MCF 10A (cell line): ENCODE measurements around the gene RBM38. TPM values are rescaled to one million over a fixed set of nuclear protein-coding genes. Genes with fewer than 3 reads are reported as not detected.

ENCODE experiments used
- BruUV-seq: library from RNA; stranded (reverse); fragments of 400-500 nt; replicated peaks from 2 replicates; lab custom pipeline; 2021; lab: Mats Ljungman, UMichigan
- CTCF ChIA-PET: fragments of 300-600 bp; sonication (Branson Sonifier 250); formaldehyde crosslinking; extraction: SDS; loops from one replicate; lab custom pipeline; 2021; ENCODE audit warnings: antibody characterized with exemption, inconsistent platforms; lab: Yijun Ruan, JAX
- POLR2A ChIA-PET: fragments of 300-600, 350-650 bp; sonication (Branson Sonifier 250); formaldehyde crosslinking; extraction: SDS; loops from one replicate; lab custom pipeline; 2020; ENCODE audit warnings: antibody characterized with exemption, inconsistent platforms; lab: Yijun Ruan, JAX
- DNase-seq: peaks from one replicate; pipeline ENCODE4 v3.0.0-alpha.2; 2018; ENCODE audit not compliant: unreplicated experiment
- H3K27ac Mint-ChIP-seq: one replicate; pipeline ENCODE4 v1.8.0; 2022; ENCODE audit warnings: mild to moderate bottlenecking, low read depth, mixed read lengths; ENCODE audit not compliant: unreplicated experiment
- H3K27me3 Mint-ChIP-seq: one replicate; pipeline ENCODE4 v1.8.0; 2022; ENCODE audit warnings: mixed read lengths; ENCODE audit not compliant: insufficient read depth, unreplicated experiment
- H3K36me3 Mint-ChIP-seq: one replicate; pipeline ENCODE4 v1.8.0; 2022; ENCODE audit warnings: mild to moderate bottlenecking, moderate library complexity, mixed read lengths; ENCODE audit not compliant: insufficient read depth, unreplicated experiment
- H3K4me1 Mint-ChIP-seq: one replicate; pipeline ENCODE4 v1.8.0; 2022; ENCODE audit warnings: mixed read lengths; ENCODE audit not compliant: insufficient read depth, unreplicated experiment
- H3K4me3 Mint-ChIP-seq: one replicate; pipeline ENCODE4 v1.8.0; 2022; ENCODE audit warnings: mild to moderate bottlenecking, moderate library complexity, mixed read lengths; ENCODE audit not compliant: unreplicated experiment
- H3K9me3 Mint-ChIP-seq: one replicate; pipeline ENCODE4 v1.8.0; 2022; ENCODE audit warnings: mixed read lengths; ENCODE audit not compliant: unreplicated experiment
- intact Hi-C: fragments of 100-400 bp; cut with micrococcal nuclease; formaldehyde crosslinking; loops from 2 replicates; pipeline ENCODE4 v1.14.1; 2022
- total RNA-seq: library from RNA; stranded (reverse); gene quantifications from 2 replicates; pipeline ENCODE4 v1.2.3, GENCODE V29; 2022
- TF ChIP-seq, protein P1 (sequence below): fragments of 200-600 bp; IDR thresholded peaks from one replicate; pipeline ENCODE4 v1.8.0; 2022; ENCODE audit warnings: antibody characterized with exemption, mild to moderate bottlenecking; ENCODE audit not compliant: unreplicated experiment

The RBM38 gene
- total RNA-seq, 1 experiment from 2014 or later: 5.1 TPM

- CTCF ChIA-PET: interaction anchor here (0.5 to 2.7 kb wide), 6 partner anchors 9 to 1606 kb away, joined by 3 to 18 read pairs (median 4); no protein-coding TSS in a partner anchor
- no peak overlapping the region for H3K4me3 Mint-ChIP-seq
- peaks cover 95% of the 10 kb centered on the region for H3K36me3 Mint-ChIP-seq
These were observed 20.9 kb upstream of the RBM38 start for GRCh38 chr20:57370316-57370715.

GRCh38 chr20:57371363-57371762 is 19.8 kb upstream of the RBM38 start:
- ChIA-PET CTCF (interaction anchor here (0.5 to 2.7 kb wide), 2 partner anchors 10 to 1092 kb away, joined by 4 to 18 read pairs; no protein-coding TSS in a partner anchor), POLR2A (interaction anchor here (0.6 kb wide), 1 partner anchor 100 kb away, joined by 4 read pairs; no protein-coding TSS in a partner anchor)
- intact Hi-C loops: no loop called here
- no peaks in the 10 kb centered on the region for H3K4me1 Mint-ChIP-seq
- H3K27ac Mint-ChIP-seq: no peak overlapping the region
- TF ChIP-seq, protein P1, sequence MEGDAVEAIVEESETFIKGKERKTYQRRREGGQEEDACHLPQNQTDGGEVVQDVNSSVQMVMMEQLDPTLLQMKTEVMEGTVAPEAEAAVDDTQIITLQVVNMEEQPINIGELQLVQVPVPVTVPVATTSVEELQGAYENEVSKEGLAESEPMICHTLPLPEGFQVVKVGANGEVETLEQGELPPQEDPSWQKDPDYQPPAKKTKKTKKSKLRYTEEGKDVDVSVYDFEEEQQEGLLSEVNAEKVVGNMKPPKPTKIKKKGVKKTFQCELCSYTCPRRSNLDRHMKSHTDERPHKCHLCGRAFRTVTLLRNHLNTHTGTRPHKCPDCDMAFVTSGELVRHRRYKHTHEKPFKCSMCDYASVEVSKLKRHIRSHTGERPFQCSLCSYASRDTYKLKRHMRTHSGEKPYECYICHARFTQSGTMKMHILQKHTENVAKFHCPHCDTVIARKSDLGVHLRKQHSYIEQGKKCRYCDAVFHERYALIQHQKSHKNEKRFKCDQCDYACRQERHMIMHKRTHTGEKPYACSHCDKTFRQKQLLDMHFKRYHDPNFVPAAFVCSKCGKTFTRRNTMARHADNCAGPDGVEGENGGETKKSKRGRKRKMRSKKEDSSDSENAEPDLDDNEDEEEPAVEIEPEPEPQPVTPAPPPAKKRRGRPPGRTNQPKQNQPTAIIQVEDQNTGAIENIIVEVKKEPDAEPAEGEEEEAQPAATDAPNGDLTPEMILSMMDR: no peak
- peaks cover 95% of the 10 kb centered on the region for H3K36me3 Mint-ChIP-seq
- H3K9me3 Mint-ChIP-seq: no peaks in the 10 kb centered on the region
- no TSS peak for BruUV-seq
- no peak for DNase-seq
- no peaks in the 10 kb centered on the region for H3K27me3 Mint-ChIP-seq
- H3K4me3 Mint-ChIP-seq: no peak overlapping the region

More at GRCh38 chr20:57370316-57370715, 20.9 kb upstream of the RBM38 start:
- BruUV-seq: no TSS peak
- Mint-ChIP-seq H3K4me1 (no peaks in the 10 kb centered on the region), H3K27me3 (no peaks in the 10 kb centered on the region), H3K9me3 (no peaks in the 10 kb centered on the region), H3K27ac (peak overlapping the region; percentile 67)
- DNase-seq: no peak
- intact Hi-C loops: no loop called here
- POLR2A ChIA-PET: no interaction called here
- TF ChIP-seq, protein P1: no peak

DNA sequence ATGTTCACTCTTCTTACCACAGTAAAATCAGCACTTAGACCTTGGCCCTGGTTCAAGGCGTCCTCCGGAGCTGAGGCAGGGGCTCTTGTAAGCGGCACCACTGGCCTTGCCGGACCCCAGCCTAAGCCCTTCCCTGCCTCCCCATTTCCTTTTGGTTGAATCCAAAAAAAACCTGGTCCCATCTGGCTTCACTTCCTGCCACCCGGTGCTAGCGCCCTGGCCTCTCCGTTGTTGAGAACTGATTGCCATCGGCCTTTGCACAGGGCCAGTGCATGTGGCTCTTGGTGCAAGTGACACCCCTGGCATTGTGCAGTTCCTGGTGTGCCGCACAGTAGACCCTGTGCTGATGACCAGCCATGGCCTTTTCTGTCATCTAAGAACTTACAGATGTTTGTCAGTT is 19.0 kb upstream of the RBM38 start:
- Mint-ChIP-seq H3K27me3 (no peaks in the 10 kb centered on the region), H3K27ac (no peak overlapping the region), H3K36me3 (peaks cover 95% of the 10 kb centered on the region), H3K4me3 (no peak overlapping the region), H3K4me1 (no peaks in the 10 kb centered on the region), H3K9me3 (no peaks in the 10 kb centered on the region)
- no peak for DNase-seq
- ChIA-PET POLR2A (no interaction called here), CTCF (interaction anchor here (0.6 to 1.0 kb wide), 2 partner anchors 10 to 824 kb away, joined by 3 read pairs; no protein-coding TSS in a partner anchor)
- intact Hi-C loops: no loop called here
- no TSS peak for BruUV-seq
- TF ChIP-seq, protein P1: no peak

GRCh38 chr20:57372581-57373350 is 18.4 kb upstream of the RBM38 start:
- Mint-ChIP-seq H3K27ac (no peak overlapping the region), H3K27me3 (no peaks in the 10 kb centered on the region), H3K4me3 (no peak overlapping the region), H3K36me3 (peaks cover 92% of the 10 kb centered on the region), H3K9me3 (no peaks in the 10 kb centered on the region), H3K4me1 (no peaks in the 10 kb centered on the region)
- intact Hi-C loops: no loop called here
- ChIA-PET POLR2A (interaction anchor here (0.6 kb wide), 1 partner anchor 619 kb away, joined by 3 read pairs; no protein-coding TSS in a partner anchor), CTCF (interaction anchor here (0.6 to 1.1 kb wide), 4 partner anchors 9 to 1675 kb away, joined by 3 to 4 read pairs (median 3); no protein-coding TSS in a partner anchor)
- no TSS peak for BruUV-seq
- TF ChIP-seq, protein P1: no peak
- DNase-seq: no peak
